Measurements from ENCODE around the gene LTB4R. TPM values are rescaled to one million over a fixed set of nuclear protein-coding genes. Genes with fewer than 3 reads are reported as not detected.

The LTB4R gene
- total and polyA plus RNA-seq, 10 donors: 13.9 to 50.4 (median 32.1) TPM

DNA sequence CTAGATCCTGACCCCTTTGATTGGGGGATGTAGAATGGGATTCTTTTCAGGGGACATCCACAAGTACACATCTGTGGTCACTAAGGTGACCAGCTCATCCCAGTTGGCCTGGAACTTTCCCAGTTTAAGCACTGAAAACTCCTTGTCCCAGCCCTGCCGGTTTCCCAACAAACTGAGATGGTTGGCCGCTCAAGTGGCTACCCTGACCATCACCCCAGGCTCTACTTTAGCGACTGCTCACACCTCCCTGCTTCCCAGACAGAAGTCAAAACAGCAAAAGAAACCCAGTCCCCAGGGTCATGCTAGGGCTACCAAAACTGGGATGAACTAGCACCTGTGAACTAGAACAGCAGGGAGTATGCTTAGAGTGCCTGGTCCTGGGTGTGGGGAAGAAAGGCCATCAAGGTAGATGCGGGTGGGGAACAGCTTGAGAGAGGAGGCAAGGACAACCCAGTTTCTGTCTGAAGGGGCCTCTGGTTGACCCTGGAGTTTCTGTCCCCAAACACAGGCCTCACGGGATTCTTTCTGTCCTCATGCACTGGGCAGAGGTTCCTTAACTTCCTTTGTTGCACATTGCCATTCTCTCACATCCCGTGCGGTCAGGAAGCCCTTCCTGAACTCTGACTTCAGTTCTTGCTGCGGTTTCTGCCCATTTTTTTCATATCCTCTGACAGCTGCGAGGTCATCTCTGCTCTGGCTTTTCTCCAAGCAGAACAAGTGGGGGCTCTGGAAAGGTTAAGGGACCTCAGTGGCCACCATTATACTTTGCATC lies 1.6 kb downstream of the LTB4R start:
- Histone ChIP-seq H3K4me1 (peaks cover 55 to 100% (median 91%) of the 10 kb centered on the region in 6 donors), H3K4me3 (peak overlapping the region in 4 of 8 donors; percentile 64 to 88 (median 83)), H3K36me3 (peaks cover 0 to 40% (median under 1%) of the 10 kb centered on the region in 6 donors), H3K27me3 (replicated peaks in 1 of 7) (no peaks in the 10 kb centered on the region), H3K27ac (peak overlapping the region; percentile 91 to 98 (median 96)), H3K9me3 (no peaks in the 10 kb centered on the region)
- intact Hi-C loops (cut with DNase I; ENCODE audit: low total_unique reads): no loop called here
- peak; percentile 86 for DNase-seq
- WGBS, 5 donors: 16 to 25% (median 22%) methylated on average over 9 of the region's 9 CpGs
- TF ChIP-seq, protein P1, sequence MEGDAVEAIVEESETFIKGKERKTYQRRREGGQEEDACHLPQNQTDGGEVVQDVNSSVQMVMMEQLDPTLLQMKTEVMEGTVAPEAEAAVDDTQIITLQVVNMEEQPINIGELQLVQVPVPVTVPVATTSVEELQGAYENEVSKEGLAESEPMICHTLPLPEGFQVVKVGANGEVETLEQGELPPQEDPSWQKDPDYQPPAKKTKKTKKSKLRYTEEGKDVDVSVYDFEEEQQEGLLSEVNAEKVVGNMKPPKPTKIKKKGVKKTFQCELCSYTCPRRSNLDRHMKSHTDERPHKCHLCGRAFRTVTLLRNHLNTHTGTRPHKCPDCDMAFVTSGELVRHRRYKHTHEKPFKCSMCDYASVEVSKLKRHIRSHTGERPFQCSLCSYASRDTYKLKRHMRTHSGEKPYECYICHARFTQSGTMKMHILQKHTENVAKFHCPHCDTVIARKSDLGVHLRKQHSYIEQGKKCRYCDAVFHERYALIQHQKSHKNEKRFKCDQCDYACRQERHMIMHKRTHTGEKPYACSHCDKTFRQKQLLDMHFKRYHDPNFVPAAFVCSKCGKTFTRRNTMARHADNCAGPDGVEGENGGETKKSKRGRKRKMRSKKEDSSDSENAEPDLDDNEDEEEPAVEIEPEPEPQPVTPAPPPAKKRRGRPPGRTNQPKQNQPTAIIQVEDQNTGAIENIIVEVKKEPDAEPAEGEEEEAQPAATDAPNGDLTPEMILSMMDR (IDR thresholded peaks at IDR 0.05 in 8 of 11, conservative IDR thresholded peaks at IDR 0.05 in 3 of 11): peak in 1 of 11 experiments; percentile 23
- TF ChIP-seq POLR2AphosphoS5 (IDR thresholded peaks at IDR 0.05) (peak in 2 of 3 donors; percentile 39 to 94), POLR2A (IDR thresholded peaks at IDR 0.05) (no peak)

GRCh38 chr14:24313913-24314312 lies 2.6 kb downstream of the LTB4R start:
- 20 to 53% (median 31%) methylated on average over 2 of the region's 2 CpGs for WGBS, 5 donors
- peak overlapping the region in 2 of 8 donors; percentile 9 to 87 for H3K4me3 ChIP-seq
- TF ChIP-seq, protein P1 (IDR thresholded peaks at IDR 0.05 in 8 of 11, conservative IDR thresholded peaks at IDR 0.05 in 3 of 11): no peak
- TF ChIP-seq POLR2AphosphoS5 (IDR thresholded peaks at IDR 0.05): peak in 1 of 3 donors; percentile 40
- H3K36me3 ChIP-seq: peaks cover 0 to 40% (median 0%) of the 10 kb centered on the region in 6 donors
- H3K27ac ChIP-seq: peak overlapping the region; percentile 91 to 98 (median 96)
- peaks cover 47 to 100% (median 84%) of the 10 kb centered on the region in 6 donors for H3K4me1 ChIP-seq
- no peaks in the 10 kb centered on the region for H3K27me3 ChIP-seq (replicated peaks in 1 of 7)
- DNase-seq: peak; percentile 75
- intact Hi-C loops (cut with DNase I; ENCODE audit: low total_unique reads): no loop called here
- H3K9me3 ChIP-seq: no peaks in the 10 kb centered on the region

DNA sequence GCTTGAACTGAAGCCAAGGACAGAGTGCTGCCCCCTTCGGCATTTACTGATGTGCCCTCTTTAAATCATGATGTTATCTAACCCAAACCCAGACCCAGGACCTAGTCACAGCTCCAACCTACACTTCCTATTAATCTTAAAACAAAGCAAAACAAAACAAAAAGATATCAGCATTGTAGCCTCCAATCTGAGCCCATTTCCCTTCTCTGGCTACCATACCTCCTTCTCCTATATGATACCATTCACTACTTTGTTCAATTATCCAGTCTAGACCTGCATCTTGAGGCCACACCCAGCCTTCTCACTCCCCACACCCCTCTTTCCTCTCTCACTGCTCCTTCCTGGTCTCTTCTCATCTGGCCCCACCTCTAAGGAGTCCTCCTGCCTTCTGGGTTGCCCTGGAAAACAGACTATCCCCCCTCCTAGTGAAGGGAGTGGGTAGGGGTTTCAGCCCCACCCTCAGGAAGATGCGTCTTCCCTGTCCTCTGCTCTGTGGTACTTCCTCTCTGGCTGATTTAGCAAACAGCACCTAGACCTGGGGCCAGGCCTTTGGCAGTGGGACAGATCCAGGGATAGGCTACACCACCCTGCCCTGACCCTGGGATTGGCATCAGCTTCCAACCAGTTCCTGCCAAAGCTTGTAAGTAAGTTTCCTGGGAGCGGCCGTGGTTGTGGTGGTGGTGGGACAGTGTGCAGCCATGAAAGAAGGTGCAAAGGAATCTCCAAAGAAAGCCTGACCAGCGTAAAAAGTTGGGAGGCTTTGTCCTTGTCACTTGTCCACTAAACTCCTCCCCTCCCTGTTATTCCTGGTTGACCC lies 3.3 kb downstream of the LTB4R start:
- peaks cover 45 to 100% (median 77%) of the 10 kb centered on the region in 6 donors for H3K4me1 ChIP-seq
- H3K27me3 ChIP-seq (replicated peaks in 1 of 7): no peaks in the 10 kb centered on the region
- H3K9me3 ChIP-seq: no peaks in the 10 kb centered on the region
- H3K36me3 ChIP-seq: peaks cover 0 to 40% (median 0%) of the 10 kb centered on the region in 6 donors
- 45 to 68% (median 59%) methylated on average over 5 of the region's 5 CpGs for WGBS, 5 donors
- no peak for DNase-seq
- intact Hi-C loops (cut with DNase I; ENCODE audit: low total_unique reads): no loop called here
- H3K4me3 ChIP-seq: peak overlapping the region in 4 of 8 donors; percentile 15 to 87 (median 24)
- H3K27ac ChIP-seq: peak overlapping the region; percentile 91 to 98 (median 96)
- TF ChIP-seq POLR2A (IDR thresholded peaks at IDR 0.05) (no peak), POLR2AphosphoS5 (IDR thresholded peaks at IDR 0.05) (peak in 2 of 3 donors; percentile 18 to 37)

GRCh38 chr14:24315243-24315806 lies 4.0 kb downstream of the LTB4R start:
- H3K4me1 ChIP-seq: peaks cover 38 to 92% (median 70%) of the 10 kb centered on the region in 6 donors
- no peak for DNase-seq
- peak overlapping the region in 4 of 8 donors; percentile 15 to 87 (median 24) for H3K4me3 ChIP-seq
- no peaks in the 10 kb centered on the region for H3K9me3 ChIP-seq
- H3K27me3 ChIP-seq (replicated peaks in 1 of 7): no peaks in the 10 kb centered on the region
- intact Hi-C loops (cut with DNase I; ENCODE audit: low total_unique reads): no loop called here
- WGBS, 5 donors: 50 to 79% (median 62%) methylated on average over 9 to 10 of the region's 10 CpGs
- H3K36me3 ChIP-seq: peaks cover 0 to 41% (median 0%) of the 10 kb centered on the region in 6 donors
- TF ChIP-seq, protein P1 (IDR thresholded peaks at IDR 0.05 in 8 of 11, conservative IDR thresholded peaks at IDR 0.05 in 3 of 11): no peak
- TF ChIP-seq POLR2AphosphoS5 (IDR thresholded peaks at IDR 0.05): no peak
- no peak for TF ChIP-seq POLR2A (IDR thresholded peaks at IDR 0.05)
- H3K27ac ChIP-seq: peak overlapping the region; percentile 91 to 98 (median 96)

Measured in spleen (tissue), 11 donors.